Measurements from ENCODE around the gene ISCU.
A peak's percentile ranks its signal among the peaks of the same experiment; 100 is the strongest.

Gene ISCU

DNA sequence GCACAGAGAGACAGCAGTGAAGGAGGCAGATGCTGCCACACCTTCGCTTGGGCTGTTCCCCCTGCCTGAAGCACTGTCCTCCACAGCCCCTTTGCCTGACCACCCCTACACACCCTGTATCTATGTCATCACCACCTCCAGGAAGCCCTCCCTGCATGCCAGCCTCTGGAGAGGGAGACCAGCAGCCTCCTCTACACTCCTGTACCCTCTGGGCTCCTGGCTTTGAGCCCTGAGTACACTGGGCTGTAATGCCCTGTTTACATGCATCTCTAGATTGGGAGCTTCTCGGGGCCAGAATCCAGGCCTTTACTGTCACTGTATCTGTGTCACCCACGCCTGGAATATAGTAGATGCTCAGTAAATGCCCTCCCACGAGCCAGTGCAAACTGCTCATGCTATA, 41.3 kb downstream of the ISCU start:
- no peak for DNase-seq (ENCODE audit: low read depth in 2 of 2)

DNA sequence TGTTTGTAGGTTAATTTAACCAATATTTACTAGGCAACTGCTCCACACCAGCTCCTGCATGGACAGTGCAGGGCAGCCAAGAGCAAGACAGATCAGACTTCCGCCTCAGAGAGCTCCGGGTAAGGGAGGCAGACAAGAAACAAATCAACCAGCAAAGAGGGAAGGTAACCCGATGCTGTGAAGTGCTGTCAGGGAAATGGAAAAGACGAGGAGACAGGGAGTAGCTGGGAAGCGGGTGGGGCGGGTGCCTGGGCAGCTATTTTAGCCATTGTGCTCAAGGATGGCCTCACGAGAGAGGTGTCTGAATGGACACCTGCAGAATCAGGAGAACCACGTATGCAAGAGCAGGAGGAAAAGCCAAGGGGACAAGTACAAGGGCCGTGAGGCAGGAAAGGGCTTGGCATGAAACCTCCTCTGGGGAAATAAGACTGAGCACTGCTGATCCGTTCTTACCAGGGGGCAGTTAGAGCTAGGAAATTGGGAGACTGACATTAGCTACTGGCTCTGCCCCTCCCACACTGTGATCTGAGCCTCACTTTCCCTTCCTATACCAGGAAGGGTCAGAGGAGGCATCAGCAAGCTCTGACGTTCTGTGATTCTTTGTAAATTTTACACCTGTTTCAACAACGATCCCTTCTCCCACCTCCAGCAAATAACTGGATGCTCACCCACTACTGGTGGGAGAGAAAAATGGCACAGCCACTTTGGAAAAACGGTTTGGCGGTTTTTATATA, 42.0 kb downstream of the ISCU start:
- no peak for DNase-seq (ENCODE audit: low read depth in 2 of 2)

DNA sequence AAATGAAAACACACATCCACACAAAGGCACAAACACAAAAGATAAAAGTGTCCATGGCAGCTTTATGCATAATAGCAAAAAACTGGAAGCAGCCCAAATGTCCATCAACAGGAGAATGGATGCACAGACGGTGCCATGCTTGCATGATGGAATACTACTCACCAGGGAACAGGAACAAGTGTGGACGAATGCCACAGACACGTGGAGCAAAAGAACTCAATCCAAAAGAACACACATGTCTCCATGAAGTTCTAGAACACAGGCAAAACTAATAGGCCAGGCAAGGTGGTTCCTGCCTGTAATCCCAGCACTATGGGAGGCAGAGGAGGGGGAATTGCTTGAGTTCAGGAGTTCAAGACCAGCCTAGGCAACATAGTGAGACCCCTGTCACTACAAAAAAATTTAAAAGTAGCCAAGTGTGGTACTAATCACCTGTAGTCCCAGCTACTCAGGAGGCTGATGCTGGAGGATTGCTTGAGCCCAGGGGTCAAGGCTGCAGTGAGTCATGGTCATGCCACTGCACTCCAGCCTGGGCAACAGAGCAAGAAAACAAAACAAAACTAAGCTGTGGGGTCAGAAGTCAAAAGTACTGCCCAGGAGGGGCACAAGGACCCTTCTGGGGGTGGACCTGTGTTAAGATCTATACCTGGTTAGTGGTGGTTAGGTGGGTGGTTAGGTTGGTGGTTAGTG, 42.7 kb downstream of the ISCU start:
- DNase-seq (ENCODE audit: low read depth in 2 of 2), result no peak

DNA sequence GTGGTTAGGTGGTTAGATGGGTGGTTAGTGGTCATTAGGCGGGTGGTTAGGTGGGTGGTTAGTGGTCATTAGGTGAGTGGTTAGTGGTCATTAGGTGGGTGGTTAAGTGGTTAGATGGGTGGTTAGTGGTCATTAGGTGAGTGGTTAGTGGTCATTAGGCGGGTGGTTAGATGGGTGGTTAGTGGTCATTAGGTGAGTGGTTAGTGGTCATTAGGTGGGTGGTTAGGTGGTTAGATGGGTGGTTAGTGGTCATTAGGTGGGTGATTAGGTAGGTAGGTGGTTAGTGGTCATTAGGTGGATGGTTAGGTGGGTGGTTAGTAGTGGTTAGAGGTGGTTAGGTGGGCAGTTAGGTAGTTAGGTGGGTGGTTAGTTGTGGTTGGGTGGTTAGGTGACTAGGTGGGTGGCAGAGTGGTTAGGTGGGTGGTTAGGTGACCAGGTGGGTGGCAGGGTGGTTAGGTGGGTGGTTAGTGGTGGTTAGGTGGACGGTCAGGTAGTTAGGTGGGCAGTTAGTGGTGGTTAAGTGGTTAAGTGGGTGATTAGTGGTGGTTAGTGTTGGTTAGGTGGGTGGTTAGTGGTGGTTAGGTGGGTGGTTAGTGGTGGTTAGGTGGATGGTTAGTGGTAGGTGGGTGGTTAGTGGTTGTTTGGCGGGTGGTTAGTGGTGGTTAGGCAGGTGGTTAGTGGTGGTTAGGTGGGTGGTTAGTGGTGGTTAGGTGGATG, 43.5 kb downstream of the ISCU start:
- no peak for DNase-seq (ENCODE audit: low read depth in 2 of 2)

DNA sequence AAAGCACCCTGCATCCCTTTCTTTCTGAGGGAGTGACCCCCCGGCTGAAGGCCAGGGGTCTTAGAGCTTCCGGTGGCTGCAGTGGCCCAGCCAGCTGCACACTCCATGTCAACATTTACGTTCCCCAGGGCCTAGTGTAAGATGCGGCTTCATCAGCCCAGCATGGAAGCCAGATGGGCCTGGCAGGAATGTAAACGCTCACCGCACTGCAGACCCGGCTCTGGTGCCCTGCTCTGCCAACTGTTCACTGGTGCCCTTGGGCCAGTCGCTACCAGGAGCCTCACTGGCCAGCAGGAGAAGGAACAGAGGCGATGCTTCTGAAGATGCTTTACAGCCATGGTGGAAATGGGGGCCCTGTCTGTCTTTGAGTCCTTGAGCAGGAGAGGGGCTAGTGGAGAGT, 44.1 kb downstream of the ISCU start:
- DNase-seq (ENCODE audit: low read depth in 2 of 2), result no peak

DNA sequence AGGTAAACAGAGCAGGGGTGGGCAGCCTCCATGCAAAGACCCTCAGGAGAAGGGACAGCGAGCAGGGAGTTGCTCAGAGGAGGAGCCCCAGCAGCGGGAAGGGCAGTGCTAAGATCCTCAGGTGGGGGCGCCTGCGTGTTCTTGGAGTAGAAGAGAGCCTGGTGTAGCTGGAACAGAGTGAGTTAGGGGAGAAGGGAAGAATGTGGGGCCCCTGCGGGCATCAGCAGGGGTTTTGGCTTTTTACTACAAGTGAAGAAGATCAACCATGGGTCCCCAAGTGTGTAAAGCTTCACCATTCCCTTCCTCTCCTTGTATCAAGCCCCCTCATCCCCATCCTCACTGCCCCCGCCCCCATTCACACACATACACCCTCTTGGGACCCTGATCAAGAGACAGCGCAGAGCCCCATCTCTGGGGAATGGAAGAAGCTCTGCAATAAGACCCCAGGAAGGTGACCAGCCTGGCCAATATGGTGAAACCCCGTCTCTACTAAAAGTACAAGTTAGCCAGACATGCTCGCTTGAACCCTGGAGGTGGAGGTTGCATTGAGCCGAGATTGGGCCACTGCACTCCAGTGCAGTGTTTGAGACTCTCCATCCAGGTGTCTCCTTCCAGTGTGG, 45.7 kb downstream of the ISCU start:
- DNase-seq (ENCODE audit: low read depth in 2 of 2), result no peak

DNA sequence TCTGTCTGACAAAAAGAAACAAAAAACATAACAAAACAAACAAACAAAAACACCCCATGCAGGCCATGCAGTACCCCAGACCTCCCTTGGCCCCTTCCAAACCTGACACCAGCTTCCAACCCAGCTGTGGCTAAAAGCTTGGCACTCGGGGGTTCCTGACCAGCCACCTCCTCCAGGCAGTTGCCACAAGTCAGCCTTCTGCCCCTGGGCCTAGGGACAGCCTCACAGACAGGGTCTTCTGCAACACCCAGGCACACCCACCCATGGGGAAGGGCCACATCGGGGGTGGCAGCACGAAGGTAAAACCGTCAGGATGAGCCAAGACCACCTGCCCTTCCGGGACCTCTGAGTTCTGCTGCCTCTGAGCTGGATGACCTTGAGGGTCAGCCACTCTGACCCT, 46.2 kb downstream of the ISCU start:
- DNase-seq (ENCODE audit: low read depth in 2 of 2), result no peak

DNA sequence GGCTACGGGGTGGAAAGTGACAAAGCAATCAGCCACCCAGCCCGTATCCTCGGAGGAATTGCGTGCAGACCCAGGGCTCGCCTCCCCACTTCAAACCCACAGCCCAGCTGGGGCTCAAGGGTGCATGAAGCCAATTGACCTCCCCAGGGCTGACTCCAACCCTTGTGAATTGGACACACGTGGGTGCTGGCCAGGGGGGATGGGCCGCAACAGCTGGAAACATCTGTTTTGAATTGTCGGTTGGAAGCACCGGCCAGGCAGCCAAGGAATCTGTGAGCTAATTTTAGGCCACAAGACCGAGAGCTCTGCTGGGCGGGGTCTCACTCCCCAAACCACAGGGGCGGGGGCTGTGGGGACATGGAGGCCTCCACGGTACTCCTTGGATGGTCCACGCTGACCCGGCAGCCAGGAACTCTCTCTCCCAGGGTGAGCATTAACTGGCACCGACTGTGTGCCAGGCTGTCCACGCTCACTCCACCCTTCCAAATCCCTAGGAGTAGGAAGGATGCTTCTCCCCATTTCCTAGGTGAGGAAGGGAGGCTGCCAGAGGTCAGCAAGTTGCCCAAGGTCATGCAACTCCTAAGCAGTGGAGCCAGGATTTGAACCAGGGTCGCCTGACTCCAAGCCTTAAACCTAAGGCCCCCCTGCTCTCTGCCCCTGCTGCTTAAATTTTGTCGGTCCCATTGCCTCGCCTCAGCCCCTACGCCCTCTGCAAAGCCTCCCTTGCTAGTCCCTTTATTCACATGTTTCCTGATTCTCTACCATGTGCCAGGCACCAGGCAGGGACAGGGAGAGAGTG, 47.3 kb downstream of the ISCU start:
- DNase-seq (ENCODE audit: low read depth in 2 of 2), result no peak

DNA sequence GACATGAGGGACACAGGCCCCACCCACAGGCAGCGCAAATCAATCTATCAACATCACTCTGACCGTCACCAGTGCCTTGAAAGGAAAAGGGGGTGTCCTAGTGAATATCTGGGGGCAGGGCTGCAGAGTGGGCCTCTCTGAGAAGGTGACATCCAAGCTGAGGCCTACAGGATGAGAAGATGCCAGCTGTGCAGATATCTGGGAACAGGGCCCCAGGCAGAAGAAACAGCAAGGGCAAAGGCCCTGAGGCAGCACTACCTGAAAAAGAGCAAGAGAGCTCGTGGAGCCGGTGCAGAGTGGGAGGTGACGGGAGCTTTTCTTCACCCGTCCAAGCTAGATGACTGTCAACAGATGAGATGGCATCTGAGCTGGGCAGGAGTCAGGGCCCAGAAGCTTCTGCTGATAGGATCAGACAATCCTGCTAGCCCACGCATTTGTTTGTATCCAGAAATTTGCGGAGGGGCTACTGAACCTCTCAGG, 48.0 kb downstream of the ISCU start:
- DNase-seq (ENCODE audit: low read depth in 2 of 2), result no peak

DNA sequence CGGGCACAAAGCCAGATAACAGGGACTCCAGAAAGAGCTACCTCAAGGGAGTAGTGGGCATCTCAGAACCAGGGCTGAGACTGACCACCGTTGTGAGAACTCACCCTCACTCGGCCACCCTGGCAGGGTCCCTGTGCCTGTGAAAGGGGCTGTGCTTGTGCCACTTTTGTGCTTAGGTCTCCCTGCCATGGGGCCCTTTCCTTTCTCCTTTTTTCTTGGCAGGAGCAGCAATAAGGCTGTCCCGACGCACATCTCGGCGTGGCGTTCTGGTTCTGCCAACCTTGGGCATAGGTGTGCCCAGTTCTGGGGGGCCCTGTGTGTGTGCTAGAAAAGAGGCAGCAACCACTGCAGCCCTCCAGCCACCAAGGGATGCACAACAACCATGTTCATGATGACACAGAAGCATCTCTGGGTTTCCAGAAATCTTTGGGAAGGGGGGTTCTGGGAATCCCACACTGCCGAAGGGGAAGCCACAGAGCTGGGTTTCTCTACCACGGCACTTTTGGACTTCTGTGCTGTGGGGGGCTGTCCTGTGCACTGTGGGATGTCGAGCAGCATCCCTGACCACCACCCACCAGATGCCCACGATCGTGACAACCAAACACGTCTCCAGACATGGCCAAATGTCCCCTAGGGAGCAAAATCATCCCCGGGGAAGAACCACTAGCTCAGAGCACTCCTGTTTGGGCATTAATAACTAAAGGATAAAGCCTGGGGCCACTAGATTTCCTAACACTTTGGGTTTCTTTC, 48.6 kb downstream of the ISCU start:
- no peak for DNase-seq (ENCODE audit: low read depth in 2 of 2)

DNA sequence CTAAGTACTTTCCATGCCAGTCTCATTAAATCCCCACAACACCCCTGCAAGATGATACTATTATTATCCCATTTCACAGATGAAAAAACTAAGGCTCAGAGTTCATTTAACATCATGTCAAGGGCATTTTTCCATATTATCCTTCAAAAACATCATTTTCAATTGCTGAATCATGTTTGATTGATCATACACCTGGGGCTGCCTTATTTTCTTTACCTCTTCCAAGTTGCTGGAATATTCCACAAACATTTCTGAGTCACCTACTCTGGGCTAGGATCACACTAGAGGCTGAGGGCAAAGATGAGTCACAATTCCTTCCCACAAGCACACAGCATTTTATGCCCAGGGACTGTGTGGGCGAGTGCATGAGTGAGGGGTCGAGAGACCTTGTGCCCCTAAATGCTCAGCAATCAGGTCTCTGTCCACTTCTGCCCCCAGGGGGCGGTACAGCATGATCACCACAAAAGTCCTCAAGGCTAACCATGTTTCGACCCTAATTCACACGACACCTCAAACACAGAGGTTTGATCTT, 49.6 kb downstream of the ISCU start:
- DNase-seq (ENCODE audit: low read depth in 2 of 2), result peak in 1 of 2 donors; percentile 56

DNA sequence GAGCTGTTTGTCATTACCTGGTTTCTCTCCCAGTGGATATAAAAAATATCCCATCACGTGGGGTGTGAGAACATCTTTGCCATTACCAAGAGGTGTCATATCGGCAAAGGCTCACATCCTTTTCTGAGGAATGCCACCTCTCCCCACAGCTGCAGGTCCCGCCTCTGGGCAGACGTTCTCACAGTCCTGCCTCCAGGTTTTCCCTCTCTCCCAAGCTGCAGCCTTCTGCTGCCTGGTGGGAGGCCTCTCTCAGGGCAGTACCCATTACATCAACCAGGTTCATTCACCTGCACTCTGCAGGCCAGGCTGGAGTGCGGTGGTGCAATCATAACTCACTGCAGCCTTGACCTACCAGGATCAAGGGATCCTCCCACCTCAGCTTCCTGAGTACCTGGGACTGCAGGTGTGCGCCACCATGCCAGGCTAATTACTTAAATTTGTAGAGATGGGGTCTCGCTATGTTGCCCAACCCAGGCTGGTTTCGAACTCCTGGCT, 50.4 kb downstream of the ISCU start:
- DNase-seq (ENCODE audit: low read depth in 2 of 2), result no peak

DNA sequence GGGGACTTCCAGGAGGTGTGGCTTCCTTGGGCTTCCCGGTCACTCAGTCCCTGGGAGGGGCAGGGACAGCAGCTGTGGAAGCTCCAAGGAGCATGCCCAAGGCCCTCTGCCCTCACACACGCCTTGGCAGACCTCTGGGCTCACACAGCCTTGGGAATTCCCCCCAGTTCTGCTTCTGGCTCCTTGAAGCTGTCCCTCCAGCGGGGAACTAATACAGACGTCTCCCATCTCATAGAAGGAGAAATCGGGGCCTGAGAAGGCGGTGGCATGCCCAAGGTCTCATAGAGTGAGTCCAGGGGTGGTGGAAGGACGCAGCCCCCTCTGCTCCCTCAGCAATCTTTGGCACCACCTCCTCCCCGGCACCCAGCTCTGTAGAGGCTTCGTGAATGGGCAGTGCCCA, 51.2 kb downstream of the ISCU start:
- no peak for DNase-seq (ENCODE audit: low read depth in 2 of 2)

DNA sequence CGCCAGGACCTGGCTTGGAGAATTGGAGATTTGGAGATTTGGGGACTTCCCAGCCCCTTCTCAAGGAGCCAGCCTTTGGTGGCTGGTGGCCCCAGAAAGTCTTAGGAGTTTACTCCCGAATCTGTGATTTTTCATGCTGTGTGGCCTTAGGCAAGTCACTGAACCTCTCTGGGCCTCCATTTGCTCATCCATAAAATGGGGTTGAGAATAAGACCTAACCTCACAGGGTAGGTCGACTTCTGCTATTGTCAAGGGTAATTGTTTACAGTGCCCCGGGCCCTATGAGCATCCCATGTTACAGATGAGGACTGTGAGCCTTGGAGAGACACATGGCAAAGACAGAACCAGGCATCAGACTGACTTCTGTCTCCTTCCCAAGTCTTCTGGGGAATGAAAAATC, 51.6 kb downstream of the ISCU start:
- no peak for DNase-seq (ENCODE audit: low read depth in 2 of 2)

DNA sequence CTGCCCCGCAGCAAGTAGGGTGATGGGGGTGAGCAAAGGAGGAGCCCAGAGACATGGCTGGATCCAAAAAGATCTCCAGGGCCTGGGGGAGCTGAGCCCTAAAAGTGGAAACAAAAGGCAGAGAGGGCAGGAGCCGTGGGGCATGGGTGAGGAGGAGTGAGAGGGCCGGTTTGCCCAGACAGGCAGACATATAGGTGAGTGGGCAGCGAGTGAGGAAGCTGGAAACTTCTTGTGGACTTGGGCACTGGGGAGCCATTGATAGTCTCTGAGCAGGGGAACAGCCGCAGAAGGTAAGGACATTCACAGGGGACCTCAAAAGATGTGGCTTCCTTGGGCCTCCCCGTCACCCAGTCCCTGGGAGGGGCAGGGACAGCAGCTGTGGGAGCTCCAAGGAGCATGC, 52.2 kb downstream of the ISCU start:
- DNase-seq (ENCODE audit: low read depth in 2 of 2), result no peak

DNA sequence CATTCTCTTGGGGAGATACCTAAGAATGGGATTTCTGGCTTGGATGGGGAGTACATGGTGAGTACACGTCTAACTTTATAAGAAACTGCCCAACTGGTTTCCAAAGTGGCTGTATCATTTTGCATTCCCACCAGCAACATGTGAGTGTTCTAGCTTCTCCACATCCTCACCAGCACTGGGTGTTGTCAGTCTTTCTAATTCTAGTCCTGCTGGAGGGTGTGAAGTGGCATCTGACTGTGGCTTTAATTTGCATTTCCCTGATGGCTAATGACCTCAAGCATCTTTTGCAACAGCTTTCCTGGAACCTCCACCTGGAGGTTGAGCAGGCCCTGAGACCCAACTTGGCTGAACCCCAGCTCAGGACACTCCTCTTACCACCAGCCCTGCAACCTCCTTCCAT, 53.5 kb downstream of the ISCU start:
- DNase-seq (ENCODE audit: low read depth in 2 of 2), result no peak

DNA sequence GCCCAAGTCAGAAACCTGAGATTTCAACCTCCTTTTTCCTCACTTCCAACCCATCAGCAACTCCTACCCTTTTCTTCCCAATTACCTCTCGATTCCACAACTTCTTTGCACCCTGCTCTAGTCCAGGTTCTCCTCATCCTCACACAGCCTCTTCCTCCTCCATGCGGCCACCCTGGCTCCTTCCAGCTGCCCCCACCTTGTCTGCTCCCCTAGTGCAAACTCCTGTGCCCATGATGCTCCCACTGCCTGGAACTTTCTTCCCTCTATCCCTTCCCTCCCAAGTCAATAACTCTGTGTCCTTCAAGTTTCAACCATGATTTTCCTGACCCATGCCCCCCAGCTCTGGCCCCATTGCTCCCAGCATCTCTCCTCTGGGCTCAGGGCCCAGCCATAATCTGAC, 54.0 kb downstream of the ISCU start:
- DNase-seq (ENCODE audit: low read depth in 2 of 2), result no peak

DNA sequence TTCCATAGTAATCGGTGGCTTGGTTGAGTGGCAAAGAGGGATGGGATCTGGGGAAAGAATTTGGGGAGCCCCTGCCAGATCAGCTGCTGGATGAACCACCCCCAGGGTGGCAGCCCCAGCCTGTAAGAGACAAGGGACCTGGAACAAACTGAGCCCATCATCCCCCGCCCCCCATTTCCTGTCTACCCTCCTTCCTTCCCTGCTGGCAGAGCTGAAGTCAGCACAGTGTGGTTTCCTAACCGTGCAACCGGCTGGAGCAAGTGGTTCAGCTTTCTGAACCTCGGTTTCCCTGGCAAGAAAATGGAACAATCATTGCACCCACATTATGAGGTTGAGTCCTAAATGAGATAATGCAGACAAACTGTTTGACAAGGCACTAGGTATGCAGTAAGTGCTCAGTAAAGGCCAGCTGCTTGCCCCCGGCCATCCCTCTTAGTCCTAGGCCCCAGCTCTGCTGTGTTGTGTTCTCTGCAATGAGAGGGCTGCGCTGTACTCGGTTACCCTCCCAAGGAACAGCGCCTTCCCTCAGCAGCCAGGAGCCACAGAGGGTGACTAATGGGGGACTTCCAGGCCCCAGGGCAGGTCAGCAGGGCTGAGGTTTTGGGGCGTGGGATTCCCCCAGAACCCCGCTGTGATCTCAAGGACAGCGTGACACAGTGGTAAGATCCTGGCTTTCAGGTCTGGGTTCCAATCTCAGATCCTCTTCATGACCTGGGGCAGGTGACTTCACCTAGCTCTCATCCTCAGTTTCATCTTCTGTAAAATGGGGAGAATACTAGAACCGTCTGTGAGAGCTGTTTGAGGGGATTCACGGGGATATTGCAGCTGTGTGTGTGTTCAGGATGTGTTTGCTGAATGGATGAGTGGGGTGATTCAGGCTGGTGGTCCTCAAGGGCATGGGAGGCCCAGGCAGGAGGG, 54.8 kb downstream of the ISCU start:
- DNase-seq (ENCODE audit: low read depth in 2 of 2), result peak; percentile 85 to 88

All from stimulated activated CD8-positive, alpha-beta memory T cell treated with anti-CD3 and anti-CD28 coated beads, Interleukin-15, amount 100 ng/mL, for 48 hours (primary cell).